Measurements from ENCODE around the gene TRAPPC4.

DNA sequence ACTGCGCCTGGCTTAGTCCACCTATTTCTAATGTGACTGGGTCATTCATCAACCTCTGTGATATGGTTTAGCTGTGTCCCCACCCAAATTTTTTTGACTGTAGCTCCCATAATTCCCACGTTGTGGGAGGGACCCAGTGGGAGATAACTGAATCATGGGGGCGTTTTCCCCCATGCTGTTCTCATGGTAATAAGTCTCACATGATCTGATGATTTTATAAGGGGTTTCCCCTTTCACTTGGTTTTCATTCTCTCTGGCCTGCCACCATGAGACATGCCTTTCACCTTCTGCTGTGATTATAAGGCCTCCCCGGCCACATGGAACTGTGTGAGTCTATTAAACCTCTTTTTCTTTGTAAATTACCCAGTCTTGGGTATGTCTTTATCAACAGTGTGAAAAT is 11.9 kb upstream of the TRAPPC4 start:
- TF ChIP-seq SIN3A (IDR thresholded peaks at IDR 0.05; ENCODE audit: borderline replicate concordance, insufficient read depth, low read depth, low read length): no peak
- TF ChIP-seq POLR2AphosphoS5 (IDR thresholded peaks at IDR 0.05; ENCODE audit: low read depth, low read length): no peak
- TF ChIP-seq, protein P1, sequence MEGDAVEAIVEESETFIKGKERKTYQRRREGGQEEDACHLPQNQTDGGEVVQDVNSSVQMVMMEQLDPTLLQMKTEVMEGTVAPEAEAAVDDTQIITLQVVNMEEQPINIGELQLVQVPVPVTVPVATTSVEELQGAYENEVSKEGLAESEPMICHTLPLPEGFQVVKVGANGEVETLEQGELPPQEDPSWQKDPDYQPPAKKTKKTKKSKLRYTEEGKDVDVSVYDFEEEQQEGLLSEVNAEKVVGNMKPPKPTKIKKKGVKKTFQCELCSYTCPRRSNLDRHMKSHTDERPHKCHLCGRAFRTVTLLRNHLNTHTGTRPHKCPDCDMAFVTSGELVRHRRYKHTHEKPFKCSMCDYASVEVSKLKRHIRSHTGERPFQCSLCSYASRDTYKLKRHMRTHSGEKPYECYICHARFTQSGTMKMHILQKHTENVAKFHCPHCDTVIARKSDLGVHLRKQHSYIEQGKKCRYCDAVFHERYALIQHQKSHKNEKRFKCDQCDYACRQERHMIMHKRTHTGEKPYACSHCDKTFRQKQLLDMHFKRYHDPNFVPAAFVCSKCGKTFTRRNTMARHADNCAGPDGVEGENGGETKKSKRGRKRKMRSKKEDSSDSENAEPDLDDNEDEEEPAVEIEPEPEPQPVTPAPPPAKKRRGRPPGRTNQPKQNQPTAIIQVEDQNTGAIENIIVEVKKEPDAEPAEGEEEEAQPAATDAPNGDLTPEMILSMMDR (IDR thresholded peaks at IDR 0.05): no peak
- TF ChIP-seq, protein P2, sequence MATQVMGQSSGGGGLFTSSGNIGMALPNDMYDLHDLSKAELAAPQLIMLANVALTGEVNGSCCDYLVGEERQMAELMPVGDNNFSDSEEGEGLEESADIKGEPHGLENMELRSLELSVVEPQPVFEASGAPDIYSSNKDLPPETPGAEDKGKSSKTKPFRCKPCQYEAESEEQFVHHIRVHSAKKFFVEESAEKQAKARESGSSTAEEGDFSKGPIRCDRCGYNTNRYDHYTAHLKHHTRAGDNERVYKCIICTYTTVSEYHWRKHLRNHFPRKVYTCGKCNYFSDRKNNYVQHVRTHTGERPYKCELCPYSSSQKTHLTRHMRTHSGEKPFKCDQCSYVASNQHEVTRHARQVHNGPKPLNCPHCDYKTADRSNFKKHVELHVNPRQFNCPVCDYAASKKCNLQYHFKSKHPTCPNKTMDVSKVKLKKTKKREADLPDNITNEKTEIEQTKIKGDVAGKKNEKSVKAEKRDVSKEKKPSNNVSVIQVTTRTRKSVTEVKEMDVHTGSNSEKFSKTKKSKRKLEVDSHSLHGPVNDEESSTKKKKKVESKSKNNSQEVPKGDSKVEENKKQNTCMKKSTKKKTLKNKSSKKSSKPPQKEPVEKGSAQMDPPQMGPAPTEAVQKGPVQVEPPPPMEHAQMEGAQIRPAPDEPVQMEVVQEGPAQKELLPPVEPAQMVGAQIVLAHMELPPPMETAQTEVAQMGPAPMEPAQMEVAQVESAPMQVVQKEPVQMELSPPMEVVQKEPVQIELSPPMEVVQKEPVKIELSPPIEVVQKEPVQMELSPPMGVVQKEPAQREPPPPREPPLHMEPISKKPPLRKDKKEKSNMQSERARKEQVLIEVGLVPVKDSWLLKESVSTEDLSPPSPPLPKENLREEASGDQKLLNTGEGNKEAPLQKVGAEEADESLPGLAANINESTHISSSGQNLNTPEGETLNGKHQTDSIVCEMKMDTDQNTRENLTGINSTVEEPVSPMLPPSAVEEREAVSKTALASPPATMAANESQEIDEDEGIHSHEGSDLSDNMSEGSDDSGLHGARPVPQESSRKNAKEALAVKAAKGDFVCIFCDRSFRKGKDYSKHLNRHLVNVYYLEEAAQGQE (IDR thresholded peaks at IDR 0.05; ENCODE audit: insufficient read depth in 1 of 2, low read depth in 2 of 2, low read length in 1 of 2): no peak

Data from Panc1 (cell line).